ENCODE data around the gene LMO7. TPM values are rescaled to one million over a fixed set of nuclear protein-coding genes. Genes with fewer than 3 reads are reported as not detected.

The LMO7 gene
- total RNA-seq, 4 donors from 2014 or later = 87.0 to 293 (median 187) TPM

GRCh38 chr13:75895168-75895567 lies 259.0 kb downstream of the LMO7 start:
- no peak for DNase-seq
- Histone ChIP-seq H3K27ac (no peak overlapping the region), H3K27me3 (no peaks in the 10 kb centered on the region), H3K4me1 (peaks cover 0 to 4% (median 0%) of the 10 kb centered on the region in 3 donors), H3K4me3 (no peak overlapping the region), H3K36me3 (no peaks in the 10 kb centered on the region), H3K9me3 (no peaks in the 10 kb centered on the region)
- intact Hi-C loops (cut with DNase I) = no loop called here
- TF ChIP-seq POLR2A (IDR thresholded peaks at IDR 0.05) = no peak
- no peak for TF ChIP-seq CTCF (IDR thresholded peaks at IDR 0.05)
- 46 to 88% methylated on average over 3 of the region's 3 CpGs for WGBS, 2 donors

GRCh38 chr13:75896271-75896670 lies 260.1 kb downstream of the LMO7 start:
- intact Hi-C loops (cut with DNase I) = no loop called here
- no peak overlapping the region for H3K4me3 ChIP-seq
- no peaks in the 10 kb centered on the region for H3K27me3 ChIP-seq
- H3K9me3 ChIP-seq = no peaks in the 10 kb centered on the region
- no peak for TF ChIP-seq POLR2A (IDR thresholded peaks at IDR 0.05)
- no peak for TF ChIP-seq CTCF (IDR thresholded peaks at IDR 0.05)
- DNase-seq = no peak
- H3K4me1 ChIP-seq = peaks cover 0 to 4% (median 0%) of the 10 kb centered on the region in 3 donors
- no peaks in the 10 kb centered on the region for H3K36me3 ChIP-seq
- 26 to 30% methylated on average over 2 of the region's 2 CpGs for WGBS, 2 donors
- H3K27ac ChIP-seq = no peak overlapping the region

GRCh38 chr13:75897386-75897785 lies 261.3 kb downstream of the LMO7 start:
- TF ChIP-seq POLR2A (IDR thresholded peaks at IDR 0.05) (no peak), CTCF (IDR thresholded peaks at IDR 0.05) (no peak)
- no peaks in the 10 kb centered on the region for H3K9me3 ChIP-seq
- H3K36me3 ChIP-seq = no peaks in the 10 kb centered on the region
- no peak overlapping the region for H3K27ac ChIP-seq
- intact Hi-C loops (cut with DNase I) = no loop called here
- 58 to 73% methylated on average over 3 of the region's 3 CpGs for WGBS, 2 donors
- no peaks in the 10 kb centered on the region for H3K27me3 ChIP-seq
- H3K4me1 ChIP-seq = peaks cover 0 to 9% (median 2%) of the 10 kb centered on the region in 3 donors
- no peak overlapping the region for H3K4me3 ChIP-seq
- DNase-seq = no peak

GRCh38 chr13:75901501-75901900 lies 265.4 kb downstream of the LMO7 start:
- TF ChIP-seq CTCF (IDR thresholded peaks at IDR 0.05) (no peak), POLR2A (IDR thresholded peaks at IDR 0.05) (no peak)
- intact Hi-C loops (cut with DNase I) = no loop called here
- H3K27ac ChIP-seq = peak overlapping the region in 3 of 4 donors; percentile 49 to 62 (median 57)

GRCh38 chr13:75902166-75903104 lies 266.3 kb downstream of the LMO7 start:
- H3K27me3 ChIP-seq = no peaks in the 10 kb centered on the region
- intact Hi-C loops (cut with DNase I) = no loop called here
- no peaks in the 10 kb centered on the region for H3K36me3 ChIP-seq
- H3K4me3 ChIP-seq = no peak overlapping the region
- DNase-seq = no peak
- H3K9me3 ChIP-seq = no peaks in the 10 kb centered on the region
- 51% methylated on average over 7 to 8 of the region's 8 CpGs for WGBS, 2 donors
- no peak for TF ChIP-seq POLR2A (IDR thresholded peaks at IDR 0.05)
- TF ChIP-seq CTCF (IDR thresholded peaks at IDR 0.05) = no peak
- H3K27ac ChIP-seq = peak overlapping the region; percentile 18 to 62 (median 50)
- peaks cover 0 to 15% (median 7%) of the 10 kb centered on the region in 3 donors for H3K4me1 ChIP-seq

More at GRCh38 chr13:75901501-75901900, 265.4 kb downstream of the LMO7 start:
- DNase-seq = no peak
- WGBS, 2 donors = 53 to 72% methylated on average over 2 of the region's 2 CpGs
- no peaks in the 10 kb centered on the region for H3K9me3 ChIP-seq
- H3K4me1 ChIP-seq = peaks cover 0 to 5% (median 3%) of the 10 kb centered on the region in 3 donors
- no peaks in the 10 kb centered on the region for H3K27me3 ChIP-seq
- H3K4me3 ChIP-seq = no peak overlapping the region
- H3K36me3 ChIP-seq = no peaks in the 10 kb centered on the region
